GM21825 (cell line): ENCODE data around the gene NRP2.

Experiments used
- ATAC-seq: cut with Tn5 transposase; IDR thresholded peaks from one replicate; pipeline ENCODE4 v1.9.1; 2021; ENCODE audit warnings: mild to moderate bottlenecking, moderate library complexity; ENCODE audit not compliant: unreplicated experiment

NRP2 gene

GRCh38 chr2:205682239-205682970 is at the start of gene NRP2:
TSS of gene NRP2 (plus strand) at chr2:205682501. CDS start at chr2:205683291, 790 bp downstream.
- peak; percentile 64 for ATAC-seq

- no peak for ATAC-seq
These were observed 48.3 kb upstream of the NRP2 start for GRCh38 chr2:205633994-205634393.

GRCh38 chr2:205636549-205637319 is 45.6 kb upstream of the NRP2 start:
- no peak for ATAC-seq

- no peak for ATAC-seq
These were observed 45.0 kb upstream of the NRP2 start for GRCh38 chr2:205637320-205637602.

- ATAC-seq = no peak
These were observed 44.4 kb upstream of the NRP2 start for GRCh38 chr2:205637779-205638503.

GRCh38 chr2:205640716-205641115 is 41.6 kb upstream of the NRP2 start:
- no peak for ATAC-seq

GRCh38 chr2:205642599-205643356 is 39.5 kb upstream of the NRP2 start:
- ATAC-seq = no peak

- ATAC-seq = no peak
These were observed 38.9 kb upstream of the NRP2 start for GRCh38 chr2:205643391-205643885.

- no peak for ATAC-seq
These were observed 38.3 kb upstream of the NRP2 start for GRCh38 chr2:205644018-205644417.

- peak; percentile 97 for ATAC-seq
These were observed 35.6 kb upstream of the NRP2 start for GRCh38 chr2:205646680-205647079.

- ATAC-seq = no peak
These were observed 31.9 kb upstream of the NRP2 start for GRCh38 chr2:205650450-205650849.

- ATAC-seq = no peak
These were observed 31.4 kb upstream of the NRP2 start for GRCh38 chr2:205650931-205651330.

- no peak for ATAC-seq
These were observed 30.6 kb upstream of the NRP2 start for GRCh38 chr2:205651719-205652118.

- no peak for ATAC-seq
These were observed 27.3 kb upstream of the NRP2 start for GRCh38 chr2:205654878-205655605.

GRCh38 chr2:205655779-205656456 is 26.4 kb upstream of the NRP2 start:
- no peak for ATAC-seq

GRCh38 chr2:205656461-205656860 is 25.8 kb upstream of the NRP2 start:
- no peak for ATAC-seq

GRCh38 chr2:205656941-205657340 is 25.4 kb upstream of the NRP2 start:
- no peak for ATAC-seq

- ATAC-seq = no peak
These were observed 24.7 kb upstream of the NRP2 start for GRCh38 chr2:205657579-205657978.

GRCh38 chr2:205658068-205658467 is 24.2 kb upstream of the NRP2 start:
- ATAC-seq = no peak

GRCh38 chr2:205658572-205658971 is 23.7 kb upstream of the NRP2 start:
- ATAC-seq = no peak
